AG10803 (cell line): ENCODE measurements around the gene MCOLN3.

Experiments used
- DNase-seq: peaks from one replicate; pipeline ENCODE4 v3.0.0; 2010; ENCODE audit warnings: low read depth
- H3K4me3 ChIP-seq: 2 replicates; pipeline ENCODE4 v1.5.1; 2011; ENCODE audit warnings: mild to moderate bottlenecking, low read length, control low read depth
- CTCF ChIP-seq: conservative IDR thresholded peaks from 2 replicates; pipeline ENCODE4 v1.5.1; 2011; ENCODE audit warnings: mild to moderate bottlenecking, low read length, control low read depth, inconsistent platforms

The MCOLN3 gene

GRCh38 chr1:85047472-85048295, 616 bp downstream of the MCOLN3 start:
- H3K4me3 ChIP-seq = no peak overlapping the region
- no peak for DNase-seq
- no peak for TF ChIP-seq CTCF

- no peak for DNase-seq
- no peak overlapping the region for H3K4me3 ChIP-seq
- TF ChIP-seq CTCF = no peak
Observed at GRCh38 chr1:85047144-85047471, 1.2 kb downstream of the MCOLN3 start.

- DNase-seq = no peak
- no peak overlapping the region for H3K4me3 ChIP-seq
- TF ChIP-seq CTCF = no peak
Observed at GRCh38 chr1:85042413-85042812, 5.9 kb downstream of the MCOLN3 start.

- DNase-seq = no peak
- no peak overlapping the region for H3K4me3 ChIP-seq
- TF ChIP-seq CTCF = no peak
Observed at GRCh38 chr1:85041793-85042192, 6.5 kb downstream of the MCOLN3 start.

GRCh38 chr1:85033221-85033620, 15.1 kb downstream of the MCOLN3 start:
- no peak overlapping the region for H3K4me3 ChIP-seq
- TF ChIP-seq CTCF = no peak
- DNase-seq = no peak

GRCh38 chr1:85030536-85030935, 17.8 kb downstream of the MCOLN3 start:
- H3K4me3 ChIP-seq = no peak overlapping the region
- TF ChIP-seq CTCF = no peak
- no peak for DNase-seq

GRCh38 chr1:85028151-85028550, 20.1 kb downstream of the MCOLN3 start:
- DNase-seq = no peak
- no peak for TF ChIP-seq CTCF
- H3K4me3 ChIP-seq = no peak overlapping the region
